ENCODE results near the gene OTUD3. TPM values are rescaled to one million over a fixed set of nuclear protein-coding genes. Genes with fewer than 3 reads are reported as not detected.

OTUD3 gene
- total and polyA plus RNA-seq, 9 of the 15 experiments (the other 6 are each of a cell fraction or from before 2014, with no cell fraction given): 2.0 to 16.6 (median 11.0) TPM

- no peak for TF ChIP-seq MXD1 (CRISPR knock-in tag; IDR thresholded peaks at IDR 0.05; ENCODE audit: borderline replicate concordance, poor library complexity, severe bottlenecking)
- TF ChIP-seq ETV6 (IDR thresholded peaks at IDR 0.05; ENCODE audit: borderline replicate concordance in 1 of 2, low read depth in 2 of 2, low read length in 1 of 2): peak; percentile 44 to 83; a peak in 2 of 4 replicates
- TF ChIP-seq ETV6 (CRISPR knock-in tag; IDR thresholded peaks at IDR 0.05; ENCODE audit: borderline replicate concordance): no peak
- TF ChIP-seq HMBOX1 (IDR thresholded peaks at IDR 0.05): 0 out of 2 replicates have a peak, but pooled peaks have one; percentile 17
- TF ChIP-seq KDM2B (CRISPR knock-in tag; IDR thresholded peaks at IDR 0.05): no peak
- TF ChIP-seq WHSC1 (IDR thresholded peaks at IDR 0.05; ENCODE audit: low read length): no peak
- TF ChIP-seq PBX2 (CRISPR knock-in tag; IDR thresholded peaks at IDR 0.05; ENCODE audit: low read depth): no peak
- TF ChIP-seq PBX2 (tag; conservative IDR thresholded peaks at IDR 0.05; ENCODE audit: low read depth): peak; percentile 84
- peak; percentile 69; the same call in 1 of the 2 replicates for TF ChIP-seq OTX1 (CRISPR knock-in tag; IDR thresholded peaks at IDR 0.05)
- TF ChIP-seq MYC (IDR thresholded peaks at IDR 0.05; ENCODE audit: low read depth, low read length): peak; percentile 56; the same call in 1 of the 2 replicates
- no peak for TF ChIP-seq MYC (CRISPR knock-in tag; IDR thresholded peaks at IDR 0.05; ENCODE audit: borderline replicate concordance, low read depth)
- peak; percentile 37; the same call in 1 of the 2 replicates for TF ChIP-seq ATF3 (IDR thresholded peaks at IDR 0.05)
- TF ChIP-seq ATF3 (CRISPR knock-in tag; conservative IDR thresholded peaks at IDR 0.05): no peak
- TF ChIP-seq BHLHE40 (IDR thresholded peaks at IDR 0.05; ENCODE audit: low read length): peak; percentile 60
- 0 out of 2 replicates have a peak, but pooled peaks have one; percentile 20 for TF ChIP-seq ZNF75A (CRISPR knock-in tag; IDR thresholded peaks at IDR 0.05)
- no peak for TF ChIP-seq HCFC1 (IDR thresholded peaks at IDR 0.05; ENCODE audit: low read depth, low read length)
- TF ChIP-seq CUX1 (CRISPR knock-in tag; IDR thresholded peaks at IDR 0.05): peak; percentile 91
- TF ChIP-seq TCF7 (IDR thresholded peaks at IDR 0.05; ENCODE audit: borderline replicate concordance): peak; percentile 71; the same call in 1 of the 2 replicates
- TF ChIP-seq HNRNPL (IDR thresholded peaks at IDR 0.05; ENCODE audit: low read depth, low read length): no peak
These were observed 12.3 kb upstream of the OTUD3 start (continued) for GRCh38 chr1:19869929-19870328.
